Esophagus (tissue), 2 donors: ENCODE results near the gene CTSA. TPM values are rescaled to one million over a fixed set of nuclear protein-coding genes. Genes with fewer than 3 reads are reported as not detected.

ENCODE experiments used
- H3K27ac ChIP-seq, 2 donors: one replicate each; pipeline ENCODE4 v1.5.1; 2013; ENCODE audit warnings: low read depth in 2 of 2, mild to moderate bottlenecking in 2 of 2, inconsistent platforms in 1 of 2, low read length in 1 of 2, moderate library complexity in 1 of 2
- H3K27me3 ChIP-seq, 2 donors: one replicate each; pipeline ENCODE4 v1.6.1; 2013; ENCODE audit warnings: low read length in 2 of 2, control low read depth in 1 of 2, mild to moderate bottlenecking in 1 of 2; ENCODE audit not compliant: insufficient read depth in 2 of 2, control insufficient read depth in 1 of 2
- H3K36me3 ChIP-seq, 2 donors: one replicate each; pipeline ENCODE4 v1.6.1; 2013; ENCODE audit warnings: low read length in 1 of 2; ENCODE audit not compliant: control insufficient read depth in 2 of 2, insufficient read depth in 2 of 2
- H3K4me1 ChIP-seq, 2 donors: one replicate each; pipeline ENCODE4 v1.6.1; 2013; ENCODE audit warnings: low read length in 1 of 2; ENCODE audit not compliant: control insufficient read depth in 2 of 2, insufficient read depth in 2 of 2
- H3K4me3 ChIP-seq, 2 donors: one replicate each; pipeline ENCODE4 v1.5.1; 2013; ENCODE audit warnings: low read length in 2 of 2, mild to moderate bottlenecking in 2 of 2, low read depth in 1 of 2, moderate library complexity in 1 of 2
- H3K9me3 ChIP-seq, 2 donors: one replicate each; pipeline ENCODE4 v1.6.1; 2013; ENCODE audit warnings: mild to moderate bottlenecking in 2 of 2, low read depth in 1 of 2, low read length in 1 of 2, moderate library complexity in 1 of 2; ENCODE audit not compliant: control insufficient read depth in 2 of 2, insufficient read depth in 1 of 2
- WGBS, 2 donors: extraction: QIAGEN DNeasy Blood & Tissue Kit; methylation state at CpG; one replicate each; pipeline ENCODE4 v1.1.7; 2013; 5-methylcytosine and 5-hydroxymethylcytosine counted together
- polyA plus RNA-seq, 2 donors: library from polyadenylated mRNA; stranded (reverse); fragments of 200-250 nt; gene quantifications; one replicate each; pipeline ENCODE4 v1.2.3, GENCODE V29; 2013
- donor health status: healthy with polysubstance abuse.
- donor health status: Bipolar disorder and iron deficiency.

CTSA gene
- 10 to 100 TPM; 43.6 to 55.0 TPM for polyA plus RNA-seq

GRCh38 chr20:45890985-45891983, at the start of gene CTSA, which contains the start of gene NEURL2:
TSS of gene CTSA (plus strand) at chr20:45891335. CDS start at chr20:45891569, 234 bp downstream.
TSS of gene NEURL2 (minus strand) at chr20:45891208. CDS start at chr20:45890991, 217 bp downstream.
- no peaks in the 10 kb centered on the region for H3K9me3 ChIP-seq
- H3K27ac ChIP-seq, result peak within 1 kb of the TSS; percentile 80 to 83
- H3K36me3 ChIP-seq, result peaks cover 7 to 15% of the 10 kb centered on the region in 2 donors
- H3K27me3 ChIP-seq, result no peaks in the 10 kb centered on the region
- peak within 1 kb of the TSS; percentile 80 to 86 for H3K4me3 ChIP-seq
- 1% methylated on average over 69 to 78 of the region's 78 CpGs for WGBS, 2 donors
- peaks cover 7 to 18% of the 10 kb centered on the region in 2 donors for H3K4me1 ChIP-seq

GRCh38 chr20:45841407-45842129, 49.6 kb upstream of the CTSA start:
- Histone ChIP-seq H3K27ac (peak overlapping the region in 1 of 2 donors; percentile 47), H3K4me1 (peaks cover 0 to 2% of the 10 kb centered on the region in 2 donors), H3K4me3 (no peak overlapping the region), H3K9me3 (no peaks in the 10 kb centered on the region), H3K36me3 (peaks cover 16 to 35% of the 10 kb centered on the region in 2 donors), H3K27me3 (no peaks in the 10 kb centered on the region)
- 92% methylated on average over 10 of the region's 10 CpGs for WGBS, 2 donors

DNA sequence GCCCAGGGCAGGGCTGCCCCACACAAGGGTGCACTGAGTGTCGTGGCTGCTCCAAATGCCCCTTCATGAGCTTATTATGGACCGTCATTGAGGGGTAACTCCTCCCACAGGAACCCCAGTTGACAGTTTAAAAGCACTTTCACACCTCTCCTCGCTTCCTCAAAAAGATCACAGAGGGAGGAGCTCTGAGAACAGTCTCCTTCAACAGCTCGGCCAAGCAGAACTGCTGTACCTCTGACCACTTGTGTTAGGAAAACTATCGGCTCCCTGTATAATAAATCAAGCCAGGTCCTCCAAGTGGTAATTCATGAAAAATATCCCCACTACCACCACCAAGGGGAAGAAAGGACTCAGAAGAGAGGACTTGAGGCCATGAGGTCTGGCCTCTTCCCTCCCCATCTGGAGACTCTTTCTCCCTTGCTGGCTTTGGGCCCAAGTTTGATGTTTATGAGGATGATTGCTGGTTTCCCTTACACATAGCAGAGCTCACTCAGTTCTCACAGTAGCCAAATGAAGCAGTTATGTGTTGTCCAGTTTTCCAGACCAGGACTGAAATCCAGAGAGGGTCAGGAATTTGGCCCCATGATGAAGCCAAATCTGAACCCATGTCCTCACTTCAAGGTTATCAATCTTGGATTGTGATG, 48.8 kb upstream of the CTSA start:
- 59 to 70% methylated on average over 5 of the region's 5 CpGs for WGBS, 2 donors
- no peak overlapping the region for H3K4me3 ChIP-seq
- no peaks in the 10 kb centered on the region for H3K9me3 ChIP-seq
- H3K27me3 ChIP-seq, result no peaks in the 10 kb centered on the region
- peaks cover 16 to 35% of the 10 kb centered on the region in 2 donors for H3K36me3 ChIP-seq
- H3K4me1 ChIP-seq, result peaks cover 0 to 2% of the 10 kb centered on the region in 2 donors
- H3K27ac ChIP-seq, result peak overlapping the region in 1 of 2 donors; percentile 25

DNA sequence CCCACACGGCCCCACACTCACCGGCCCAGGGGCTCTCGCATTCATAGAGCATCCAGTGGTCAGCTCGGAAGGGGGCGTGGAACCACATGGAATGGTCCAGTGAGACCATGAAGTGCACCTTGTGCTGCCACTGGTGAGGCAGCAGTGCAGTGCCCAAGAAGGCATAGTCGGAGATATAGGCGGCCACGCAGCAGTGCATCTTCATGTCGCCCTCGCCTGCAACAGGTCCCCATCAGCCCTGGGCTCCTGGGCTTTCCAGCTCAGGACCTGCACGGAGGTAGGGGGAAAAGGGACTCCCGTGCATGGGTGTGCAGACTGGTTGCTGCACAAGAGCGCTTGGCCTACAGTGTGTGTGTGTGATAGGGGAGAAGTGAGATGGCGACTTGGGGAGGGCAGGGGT, 47.6 kb upstream of the CTSA start:
- H3K4me3 ChIP-seq, result no peak overlapping the region
- H3K9me3 ChIP-seq, result no peaks in the 10 kb centered on the region
- WGBS, 2 donors, result 90 to 93% methylated on average over 14 of the region's 14 CpGs
- no peak overlapping the region for H3K27ac ChIP-seq
- no peaks in the 10 kb centered on the region for H3K27me3 ChIP-seq
- H3K36me3 ChIP-seq, result peaks cover 16 to 39% of the 10 kb centered on the region in 2 donors
- peaks cover 0 to 2% of the 10 kb centered on the region in 2 donors for H3K4me1 ChIP-seq

- Histone ChIP-seq H3K36me3 (peaks cover 16 to 42% of the 10 kb centered on the region in 2 donors), H3K4me3 (no peak overlapping the region), H3K27me3 (no peaks in the 10 kb centered on the region), H3K9me3 (no peaks in the 10 kb centered on the region), H3K27ac (no peak overlapping the region), H3K4me1 (peaks cover 0 to 2% of the 10 kb centered on the region in 2 donors)
Observed at GRCh38 chr20:45845452-45845851, 45.7 kb upstream of the CTSA start.

DNA sequence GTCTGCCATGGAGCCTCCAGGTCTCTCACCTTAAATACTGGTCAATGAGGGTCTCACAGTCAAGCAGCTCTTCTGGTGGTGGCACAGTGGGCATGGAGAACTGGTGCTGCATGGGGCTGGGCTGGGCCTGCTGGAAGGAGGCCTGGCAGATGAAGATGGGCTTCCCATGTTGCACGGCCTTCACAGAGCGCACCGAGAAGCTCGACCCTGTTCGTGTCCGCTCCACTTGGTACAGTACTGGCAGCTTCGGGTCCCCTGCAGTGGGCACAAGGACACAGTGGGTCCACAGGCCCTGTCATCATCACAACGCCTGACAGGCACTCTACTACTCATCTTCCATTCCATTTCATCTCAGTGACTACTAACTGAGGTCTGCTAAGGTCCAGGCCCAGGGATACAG, 42.7 kb upstream of the CTSA start:
- Histone ChIP-seq H3K9me3 (no peaks in the 10 kb centered on the region), H3K36me3 (peaks cover 6 to 30% of the 10 kb centered on the region in 2 donors), H3K4me1 (no peaks in the 10 kb centered on the region), H3K27ac (no peak overlapping the region), H3K27me3 (no peaks in the 10 kb centered on the region), H3K4me3 (no peak overlapping the region)
- 92 to 96% methylated on average over 8 of the region's 8 CpGs for WGBS, 2 donors

- Histone ChIP-seq H3K9me3 (no peaks in the 10 kb centered on the region), H3K36me3 (peaks cover 6 to 25% of the 10 kb centered on the region in 2 donors), H3K4me1 (no peaks in the 10 kb centered on the region), H3K4me3 (no peak overlapping the region), H3K27ac (no peak overlapping the region), H3K27me3 (no peaks in the 10 kb centered on the region)
- 90 to 92% methylated on average over 8 of the region's 8 CpGs for WGBS, 2 donors
Observed at GRCh38 chr20:45848969-45849582, 42.1 kb upstream of the CTSA start.

DNA sequence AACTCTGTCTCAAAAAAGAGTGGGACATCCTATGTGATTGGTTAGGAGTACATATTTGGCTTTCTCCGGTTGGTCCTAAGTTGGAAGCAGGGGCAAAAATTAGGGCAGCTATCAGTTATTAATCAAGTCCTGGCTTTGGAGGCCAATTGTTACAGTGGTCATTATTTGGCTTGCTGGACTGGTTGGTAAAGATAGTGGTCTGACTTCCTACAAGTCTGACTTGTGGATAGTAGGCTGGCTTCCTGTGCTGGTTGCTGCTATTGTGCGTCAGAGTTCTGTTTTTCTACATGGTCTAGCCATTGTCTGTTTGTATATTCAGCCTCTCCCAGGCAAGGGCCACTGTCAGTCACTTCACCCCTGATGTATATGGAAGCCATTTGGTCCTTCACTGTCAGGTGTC, 40.9 kb upstream of the CTSA start:
- 96 to 100% methylated on average over 2 of the region's 2 CpGs for WGBS, 2 donors
- Histone ChIP-seq H3K27me3 (no peaks in the 10 kb centered on the region), H3K9me3 (no peaks in the 10 kb centered on the region), H3K4me3 (no peak overlapping the region), H3K36me3 (peaks cover 3 to 25% of the 10 kb centered on the region in 2 donors), H3K4me1 (peaks cover 2 to 4% of the 10 kb centered on the region in 2 donors), H3K27ac (no peak overlapping the region)

GRCh38 chr20:45850926-45851325, 40.2 kb upstream of the CTSA start:
- WGBS, 2 donors, result 77 to 93% methylated on average over 1 of the region's 1 CpG
- peaks cover 3 to 21% of the 10 kb centered on the region in 2 donors for H3K36me3 ChIP-seq

More at GRCh38 chr20:45850926-45851325, 40.2 kb upstream of the CTSA start:
- Histone ChIP-seq H3K4me3 (no peak overlapping the region), H3K27ac (no peak overlapping the region), H3K9me3 (no peaks in the 10 kb centered on the region), H3K4me1 (peaks cover 2 to 7% of the 10 kb centered on the region in 2 donors), H3K27me3 (no peaks in the 10 kb centered on the region)
